NCI-H526 (cell line): ENCODE measurements around the gene HSP90B1.

Source experiments
- DNase-seq, 2 experiments: peaks; one replicate each; lab custom pipeline; 2025; lab: John Stamatoyannopoulos, UW

The HSP90B1 gene

DNA sequence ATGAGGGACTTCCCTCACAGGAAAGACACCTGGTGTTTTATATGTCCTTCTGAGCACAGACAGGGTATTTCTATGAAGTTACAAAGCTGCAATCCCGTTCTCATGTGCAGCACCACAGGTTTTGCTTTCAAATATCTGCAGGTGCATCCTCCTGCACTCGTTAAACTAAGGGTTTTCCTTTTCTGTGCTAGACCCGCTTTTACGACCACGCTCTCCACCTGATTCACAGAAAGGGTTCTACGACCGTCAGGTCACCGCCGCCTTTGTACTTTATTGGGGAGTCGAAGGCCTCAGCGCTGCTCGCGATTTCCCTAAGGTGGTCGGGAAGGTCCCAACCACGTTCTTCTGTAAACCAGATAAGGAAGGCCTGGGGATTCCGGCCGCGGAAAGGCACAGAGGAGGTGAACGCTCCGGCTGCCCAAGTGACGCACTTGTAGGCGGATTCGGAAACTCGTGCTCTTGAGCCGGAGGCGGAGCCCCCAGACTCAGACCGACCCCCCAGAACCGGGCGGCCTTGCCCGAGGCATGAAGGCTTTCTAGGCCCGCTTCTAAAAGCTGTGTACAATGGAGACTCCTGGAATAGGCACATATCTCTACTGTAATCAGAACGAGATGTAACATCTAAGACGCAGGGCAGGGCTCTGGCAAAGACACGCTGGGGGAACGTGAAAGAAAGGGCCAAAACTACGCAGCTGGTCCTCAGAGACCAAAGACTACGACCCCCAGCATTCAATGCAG is 995 bp upstream of the HSP90B1 start:
- DNase-seq: peak; percentile 72 to 94

DNA sequence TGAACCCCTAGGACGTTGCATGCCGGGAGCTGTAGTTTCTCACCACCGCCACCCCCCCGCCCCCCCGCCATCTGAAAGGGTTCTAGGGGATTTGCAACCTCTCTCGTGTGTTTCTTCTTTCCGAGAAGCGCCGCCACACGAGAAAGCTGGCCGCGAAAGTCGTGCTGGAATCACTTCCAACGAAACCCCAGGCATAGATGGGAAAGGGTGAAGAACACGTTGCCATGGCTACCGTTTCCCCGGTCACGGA is 501 bp upstream of the HSP90B1 start:
- DNase-seq: peak in 1 of 2 experiments; percentile 96

DNA sequence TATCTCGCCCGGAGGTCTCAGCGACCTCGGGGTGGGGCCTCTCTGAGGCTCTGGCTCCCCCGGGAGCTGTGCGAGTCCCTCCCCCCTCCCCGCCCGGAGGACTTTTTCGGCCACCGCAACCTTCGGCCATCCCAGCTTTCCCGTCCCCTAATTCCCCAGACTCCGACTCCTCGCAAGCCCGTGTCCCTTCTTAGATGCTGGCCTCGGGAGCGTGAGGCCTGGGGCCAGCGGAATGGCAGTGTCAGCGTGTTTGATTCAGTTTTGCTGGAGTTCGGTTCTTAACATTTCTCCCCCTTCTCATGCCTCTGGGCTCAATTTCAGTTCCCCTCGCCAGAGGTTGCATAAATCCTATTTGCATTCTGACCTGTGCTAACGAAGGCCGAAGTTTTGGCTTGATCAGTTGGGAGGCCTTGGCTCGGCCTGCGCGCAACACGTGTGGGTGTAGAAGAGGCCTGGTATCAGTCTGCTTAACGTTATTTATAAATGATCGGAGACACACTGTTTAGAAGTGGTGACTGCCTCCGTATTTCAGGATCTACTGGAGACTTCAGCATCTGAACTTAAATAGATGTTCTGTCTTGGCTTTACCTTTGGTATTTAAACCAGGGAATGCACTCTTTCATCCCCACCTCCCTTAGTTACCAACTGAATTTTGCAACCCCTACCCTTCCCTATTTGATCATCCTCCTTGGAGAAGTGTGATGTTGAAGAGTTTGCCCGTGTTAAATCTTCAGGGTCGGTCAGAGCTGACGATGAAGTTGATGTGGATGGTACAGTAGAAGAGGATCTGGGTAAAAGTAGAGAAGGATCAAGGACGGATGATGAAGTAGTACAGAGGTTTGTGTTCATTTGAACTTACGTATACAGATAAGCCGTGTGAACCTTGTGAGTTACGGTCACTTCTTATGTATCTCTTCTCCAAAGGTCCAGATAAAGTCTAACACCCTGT is 851 bp downstream of the HSP90B1 start:
- peak in 1 of 2 experiments; percentile 34 for DNase-seq

DNA sequence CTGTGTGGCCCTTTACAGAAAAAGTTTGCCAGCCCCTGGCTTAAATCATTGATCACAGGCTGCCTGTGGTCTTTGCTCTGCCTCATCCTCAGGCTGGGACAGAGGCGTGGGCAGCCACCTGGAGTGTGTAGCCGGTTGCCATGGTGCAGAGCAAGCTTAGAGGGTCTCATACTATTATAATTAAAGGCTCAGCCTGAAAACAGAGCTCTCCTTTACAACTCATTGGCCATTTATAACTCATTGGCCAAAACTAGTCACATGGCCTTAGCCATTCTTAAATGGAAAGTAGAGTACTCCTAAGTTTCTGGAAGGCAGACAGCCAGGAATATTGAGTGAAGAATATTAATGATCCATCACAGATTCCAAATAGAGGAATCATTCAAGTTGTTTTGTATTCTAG is 3.0 kb downstream of the HSP90B1 start:
- DNase-seq: no peak

DNA sequence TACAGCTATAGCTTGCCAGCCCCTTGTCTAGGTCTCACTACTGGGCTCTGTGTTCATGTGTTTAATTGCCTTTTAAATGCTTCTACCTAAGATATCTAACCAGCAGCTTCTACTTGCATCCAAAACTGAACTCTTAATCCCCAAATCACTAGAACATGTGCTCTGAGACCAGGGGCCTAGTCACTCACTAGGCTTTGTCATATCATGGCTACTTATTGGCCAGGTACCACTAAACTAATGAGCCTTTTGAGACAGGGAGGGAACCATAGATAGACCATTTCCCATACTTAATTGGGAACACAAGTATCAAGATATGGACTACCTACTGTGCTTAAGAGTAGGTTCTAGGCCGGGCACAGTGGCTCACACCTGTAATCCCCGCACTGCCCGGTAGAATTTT is 6.5 kb downstream of the HSP90B1 start:
- no peak for DNase-seq

DNA sequence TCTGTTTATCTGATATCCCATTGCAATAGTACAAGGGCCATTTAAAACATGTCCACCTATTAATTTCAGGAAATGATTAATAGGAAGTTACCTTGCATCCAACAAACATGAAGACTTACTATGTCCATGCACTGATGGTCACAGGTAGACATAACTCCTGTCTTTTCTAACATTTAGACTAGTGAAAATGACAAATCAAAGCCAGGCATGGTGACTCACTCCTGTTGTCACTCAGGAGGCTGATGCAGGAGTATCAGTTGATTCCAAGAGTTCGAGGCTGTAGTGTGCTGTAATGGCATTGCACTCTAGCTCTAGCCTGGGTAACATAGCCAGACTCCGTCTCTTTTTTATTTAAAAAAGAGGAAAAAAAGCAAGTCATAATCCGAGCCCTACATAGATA is 14.8 kb downstream of the HSP90B1 start:
- no peak for DNase-seq

DNA sequence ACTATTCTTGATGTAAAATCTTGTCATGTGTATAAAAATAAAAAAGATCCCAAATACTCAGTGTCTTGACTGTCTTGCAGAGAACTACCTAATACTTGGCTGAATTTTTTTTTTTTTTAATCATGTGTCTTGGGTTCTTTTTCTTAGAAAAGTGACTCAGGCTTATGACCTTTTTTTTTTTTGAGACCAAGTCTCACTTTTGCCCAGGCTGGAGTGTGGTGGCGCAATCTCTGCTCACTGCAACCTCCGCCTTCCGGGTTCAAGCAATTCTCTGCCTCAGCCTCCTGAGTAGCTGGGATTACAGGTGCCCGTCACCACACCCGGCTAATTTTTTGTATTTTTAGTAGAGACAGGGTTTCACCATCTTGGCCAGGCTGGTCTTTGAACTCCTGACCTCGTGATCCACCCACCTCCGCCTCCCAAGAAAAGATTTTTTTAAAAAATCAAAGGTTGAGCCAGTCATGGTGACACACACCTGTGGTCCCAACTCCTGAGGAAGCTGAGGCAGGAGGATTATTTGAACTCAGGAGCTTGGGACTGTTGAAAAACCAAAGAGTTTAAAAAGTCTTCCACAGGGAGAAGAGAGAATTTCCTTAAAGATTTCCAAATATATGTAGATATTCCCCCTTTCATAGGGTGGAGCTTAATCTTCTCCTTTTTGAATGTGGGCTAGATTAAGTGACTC is 17.8 kb downstream of the HSP90B1 start:
- no peak for DNase-seq

DNA sequence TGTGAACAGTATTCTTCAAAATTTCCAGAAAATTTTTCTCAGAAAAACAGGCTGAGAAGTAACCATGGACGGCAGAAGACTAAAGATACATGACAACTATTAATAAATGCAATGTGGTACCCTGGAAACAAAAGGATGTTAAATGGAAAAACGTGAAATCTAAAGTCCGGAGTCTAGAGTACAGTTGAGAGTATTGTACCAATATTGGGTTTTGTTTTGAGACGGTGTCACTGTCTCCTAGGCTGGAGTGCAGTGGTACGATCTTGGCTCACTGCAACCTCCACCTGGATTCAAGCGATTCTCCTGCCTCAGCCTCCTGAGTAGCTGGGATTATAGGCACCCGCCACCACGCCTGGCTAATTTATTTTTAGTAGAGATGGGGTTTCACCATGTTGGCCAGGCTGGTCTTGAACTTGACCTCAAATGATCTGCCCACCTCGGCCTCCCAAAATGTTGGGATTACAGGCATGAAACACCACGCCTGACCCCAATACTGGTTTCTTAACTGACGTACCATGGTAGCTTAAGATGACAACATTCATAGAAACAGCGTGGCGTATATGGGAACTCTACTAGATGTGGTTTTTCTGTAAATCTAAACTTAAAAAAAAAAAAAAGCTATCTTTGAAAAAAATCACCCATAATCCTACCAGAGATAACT is 18.7 kb downstream of the HSP90B1 start:
- no peak for DNase-seq

DNA sequence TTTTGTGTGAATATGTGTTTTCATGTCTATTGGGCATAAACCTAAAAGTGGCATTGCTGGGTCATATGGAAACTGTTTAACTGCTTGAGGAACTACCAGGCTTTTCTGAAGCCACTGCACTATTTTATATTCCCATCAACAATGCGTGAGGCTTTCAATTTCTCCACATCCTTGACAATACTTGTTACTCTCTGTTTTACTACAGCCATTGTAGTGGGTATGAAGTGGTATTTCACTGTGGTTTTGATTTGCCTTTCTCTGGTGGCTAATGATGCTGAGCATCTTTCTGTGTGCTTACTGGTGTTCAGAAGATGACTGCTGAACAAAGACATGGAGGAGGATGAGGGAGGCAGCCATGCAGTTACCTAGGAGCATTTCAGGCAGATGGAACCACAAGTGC is 22.3 kb downstream of the HSP90B1 start:
- no peak for DNase-seq

DNA sequence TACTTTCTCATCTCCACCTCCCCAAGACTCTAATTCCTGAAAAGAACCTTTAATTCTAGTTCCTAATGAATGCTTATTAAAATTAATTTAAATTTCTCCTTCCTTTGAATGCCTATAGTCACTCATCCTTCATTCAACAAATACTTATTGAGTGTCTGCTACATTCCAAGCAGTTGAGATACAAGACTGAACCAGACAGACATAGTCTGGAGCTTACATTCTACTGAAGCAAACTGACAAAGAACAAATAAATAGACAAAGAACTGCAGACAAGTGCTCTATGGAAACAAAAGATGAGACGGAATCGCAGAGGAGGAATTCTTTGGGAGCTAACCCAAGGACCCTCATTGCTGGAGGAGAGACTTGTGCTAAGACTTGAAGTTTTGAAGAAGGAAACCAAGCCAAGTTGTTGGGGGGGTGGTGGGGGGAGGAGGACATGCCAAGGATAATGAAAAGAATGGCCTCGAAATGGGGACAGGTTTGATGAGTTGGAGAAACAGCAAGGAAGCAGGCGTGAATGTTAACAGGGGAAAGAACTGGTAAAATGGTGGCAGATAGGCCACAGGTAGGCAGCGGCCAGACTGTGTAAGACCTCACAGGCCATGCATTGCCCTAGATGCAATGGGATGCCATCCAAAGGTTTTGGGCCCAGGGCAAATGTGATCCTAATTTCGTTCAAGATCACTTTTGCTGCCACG is 25.8 kb downstream of the HSP90B1 start:
- DNase-seq: no peak

DNA sequence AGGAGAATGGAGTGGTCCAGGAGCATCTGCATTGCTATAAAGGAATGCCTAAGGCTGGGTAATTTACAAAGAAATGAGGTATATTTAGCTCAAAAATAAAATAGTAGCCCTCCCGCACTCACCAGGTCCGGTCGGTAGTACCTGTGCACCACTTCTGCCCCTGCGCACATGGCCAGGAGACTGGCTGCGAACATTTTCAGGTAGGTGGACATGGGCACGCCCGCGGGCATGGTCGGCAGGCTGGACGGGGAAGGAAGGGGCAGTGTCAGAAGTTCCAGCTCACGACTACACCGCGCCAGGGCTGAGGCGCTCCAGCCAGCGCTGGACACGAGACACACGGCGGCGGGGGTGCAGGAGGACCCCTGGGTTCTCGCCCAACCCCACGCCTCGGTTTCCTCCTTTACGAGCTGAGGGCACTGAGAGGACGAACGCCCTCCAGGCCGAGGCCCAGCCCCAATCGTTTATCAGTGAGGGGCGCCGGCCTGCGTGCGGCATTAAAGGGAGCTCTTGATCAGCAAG is 26.4 kb downstream of the HSP90B1 start:
- DNase-seq: no peak

DNA sequence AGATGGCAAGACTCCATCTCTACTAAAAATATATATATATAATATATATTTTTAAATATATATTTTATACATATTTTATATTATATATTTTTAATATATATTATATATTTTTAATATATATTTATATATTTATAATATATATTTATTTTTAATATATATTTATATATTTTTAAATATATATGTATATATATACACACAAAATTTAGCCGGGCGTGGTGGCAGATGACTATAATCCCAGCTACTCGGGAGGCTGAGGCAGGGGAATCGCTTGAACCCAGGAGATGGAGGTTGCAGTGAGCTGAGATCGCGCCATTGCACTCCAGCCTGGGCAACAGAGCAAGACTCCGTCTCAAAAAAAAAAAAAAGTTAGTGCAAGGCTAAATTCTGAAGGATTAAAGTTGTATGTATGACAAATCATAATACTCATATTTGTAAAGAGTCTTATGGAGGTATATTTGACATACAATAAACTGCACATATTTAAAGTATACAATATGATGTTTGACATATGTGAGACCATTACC is 27.7 kb downstream of the HSP90B1 start:
- no peak for DNase-seq

DNA sequence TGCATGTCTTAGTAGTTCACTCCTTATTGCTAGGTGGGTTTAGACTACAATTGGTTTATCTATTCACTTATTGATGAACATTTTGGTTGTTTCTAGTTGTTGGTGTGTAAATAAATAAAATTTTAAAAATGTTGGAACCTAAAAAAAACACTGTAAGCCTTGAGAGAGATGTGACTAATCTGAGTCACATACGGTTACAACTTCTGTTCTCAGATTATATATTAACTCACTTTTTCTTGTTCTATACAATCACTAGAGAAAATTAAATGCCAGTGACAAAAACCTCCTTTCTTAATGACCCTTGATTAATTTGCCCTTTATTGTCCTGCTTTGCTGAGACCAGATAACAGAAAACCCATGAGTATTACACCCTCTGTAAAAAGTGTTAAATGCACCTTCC is 28.4 kb downstream of the HSP90B1 start:
- DNase-seq: no peak

DNA sequence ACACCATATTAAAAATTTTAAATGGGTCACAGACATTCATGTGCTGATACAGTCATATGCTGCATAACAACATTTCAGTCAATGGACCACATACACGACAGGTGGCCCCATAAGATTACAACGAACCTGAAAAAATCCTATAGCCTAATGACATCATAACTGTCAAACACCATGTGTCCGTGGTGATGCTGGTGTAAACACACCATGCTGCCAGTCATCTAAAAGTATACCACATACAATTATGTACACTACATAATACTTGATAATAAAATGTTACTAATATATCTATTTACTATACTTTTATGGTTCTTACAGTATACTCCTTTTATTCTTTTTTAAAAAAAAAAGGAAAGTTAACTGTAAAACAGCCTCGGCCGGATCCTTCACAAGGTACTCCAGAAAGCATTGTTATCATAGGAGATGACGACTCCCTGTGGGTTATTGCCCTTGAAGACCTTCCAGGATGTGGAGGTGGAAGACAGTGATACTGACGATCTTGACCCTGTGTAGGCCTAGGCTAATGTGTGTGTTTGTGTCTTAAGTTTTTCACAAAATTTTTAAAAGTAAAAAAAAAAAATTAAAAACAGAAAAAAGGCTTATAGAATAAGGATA is 30.5 kb downstream of the HSP90B1 start:
- DNase-seq: no peak

DNA sequence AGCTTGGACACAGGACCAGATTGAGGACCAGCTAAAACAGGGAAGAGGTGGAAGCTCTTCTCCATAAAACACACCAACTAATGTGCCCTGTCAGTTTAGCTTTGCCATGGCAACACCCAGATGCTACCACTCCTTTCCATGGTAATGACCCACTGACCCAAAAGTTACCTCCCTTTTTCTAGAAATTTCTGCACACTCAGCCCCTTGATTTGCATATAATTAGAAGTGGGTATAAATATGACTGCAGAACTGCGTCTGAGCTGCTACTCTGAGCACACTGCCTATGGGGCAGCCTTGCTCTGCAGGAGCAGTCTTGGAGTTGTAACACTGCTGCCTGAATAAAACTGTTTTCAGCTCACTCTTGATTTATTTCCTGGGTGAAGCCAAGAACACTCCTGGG is 32.3 kb downstream of the HSP90B1 start:
- DNase-seq: peak in 1 of 2 experiments; percentile 23

DNA sequence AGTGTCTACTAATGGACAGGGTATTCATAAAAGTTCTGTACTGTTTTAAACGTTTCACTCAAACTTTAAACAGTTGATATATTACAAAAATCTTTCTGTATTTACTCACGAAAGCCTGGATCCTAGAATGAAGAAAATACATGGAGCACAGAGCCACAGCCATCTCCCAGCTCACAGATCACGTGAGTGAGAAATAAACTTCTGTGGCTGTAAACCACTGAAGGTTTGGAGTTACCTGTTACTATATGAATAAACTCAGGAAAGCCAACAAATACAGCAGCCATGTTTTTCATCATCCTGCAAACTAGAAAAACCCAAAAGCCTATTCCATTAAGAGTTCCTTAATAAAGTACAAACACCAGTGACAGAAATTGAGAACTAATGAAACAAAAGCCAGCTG is 34.6 kb downstream of the HSP90B1 start:
- no peak for DNase-seq

DNA sequence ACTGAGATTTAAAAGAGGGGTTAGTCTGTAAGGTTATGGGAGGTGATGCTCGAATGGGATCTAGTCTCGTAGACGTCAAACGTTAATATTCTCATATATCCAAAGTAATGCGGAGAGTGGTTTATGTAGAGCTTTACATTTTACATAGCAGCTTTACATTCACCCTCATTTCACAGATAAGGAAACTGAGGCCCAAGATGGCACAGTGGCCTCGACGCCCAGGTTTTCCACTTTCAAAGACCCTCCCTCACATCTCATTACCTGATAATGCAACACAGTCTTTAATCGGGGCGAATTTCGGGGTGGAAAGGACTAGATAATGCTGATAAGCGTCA is 35.0 kb downstream of the HSP90B1 start:
- no peak for DNase-seq

DNA sequence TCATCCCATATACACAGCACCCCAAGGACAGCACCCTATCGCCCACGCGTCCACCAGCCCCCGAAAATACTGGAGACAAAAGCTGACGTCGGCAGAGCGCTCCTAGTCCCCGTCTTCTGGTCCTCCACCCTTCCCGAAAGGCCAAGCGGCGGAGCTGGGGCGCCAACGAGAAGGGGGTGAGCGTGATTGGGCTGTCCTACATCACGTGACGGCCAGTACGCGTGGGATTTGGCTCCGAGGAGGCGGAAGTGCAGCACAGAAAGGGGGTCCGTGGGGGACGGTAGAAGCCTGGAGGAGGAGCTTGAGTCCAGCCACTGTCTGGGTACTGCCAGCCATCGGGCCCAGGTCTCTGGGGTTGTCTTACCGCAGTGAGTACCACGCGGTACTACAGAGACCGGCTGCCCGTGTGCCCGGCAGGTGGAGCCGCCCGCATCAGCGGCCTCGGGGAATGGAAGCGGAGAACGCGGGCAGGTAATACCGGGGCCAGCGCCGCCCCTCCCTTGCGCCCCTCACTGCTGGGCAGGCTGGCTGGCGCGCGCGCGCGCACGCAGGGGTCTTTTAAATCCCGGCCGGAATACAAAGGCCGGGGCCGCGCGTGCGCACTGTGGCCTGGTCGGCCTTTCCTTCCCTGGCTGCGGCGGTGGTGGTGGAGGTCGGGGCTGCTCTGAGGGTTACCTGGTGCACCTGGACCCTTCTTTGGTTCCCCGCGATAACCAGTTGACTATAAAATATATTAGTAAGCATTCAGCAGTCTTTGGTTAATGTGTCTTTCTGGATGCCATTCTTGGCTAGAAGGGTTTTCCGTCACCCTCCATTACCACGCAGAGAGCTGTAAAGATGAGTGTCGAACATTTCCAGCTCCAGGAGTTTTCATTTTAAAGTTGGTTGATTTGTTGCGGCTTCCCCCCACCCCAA is 35.6 kb downstream of the HSP90B1 start, which contains the start of gene TDG:
Gene TDG (plus strand): TSS at position 283 of the 915 bp plus-strand sequence. CDS start 166 bp downstream, at position 449.
- peak; percentile 98 to 99 for DNase-seq

DNA sequence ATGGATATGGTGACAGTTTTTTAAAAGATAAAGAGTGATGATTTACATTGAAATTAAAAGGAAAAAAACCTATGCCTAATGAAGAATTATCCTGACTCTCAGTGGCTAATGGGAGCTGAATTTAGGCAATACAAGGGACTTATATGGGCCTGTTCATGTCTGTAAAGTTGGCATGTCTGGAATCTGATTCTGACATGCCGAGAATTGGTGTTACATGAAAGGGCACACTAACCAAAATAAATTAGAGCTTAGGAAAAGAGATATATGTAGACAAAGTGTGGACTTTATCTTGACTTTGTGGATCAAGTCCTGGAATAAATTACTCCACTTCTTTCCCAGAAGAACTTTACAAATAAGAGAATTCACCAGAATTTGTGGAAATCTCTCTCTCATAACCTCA is 36.5 kb downstream of the HSP90B1 start:
- DNase-seq: no peak

DNA sequence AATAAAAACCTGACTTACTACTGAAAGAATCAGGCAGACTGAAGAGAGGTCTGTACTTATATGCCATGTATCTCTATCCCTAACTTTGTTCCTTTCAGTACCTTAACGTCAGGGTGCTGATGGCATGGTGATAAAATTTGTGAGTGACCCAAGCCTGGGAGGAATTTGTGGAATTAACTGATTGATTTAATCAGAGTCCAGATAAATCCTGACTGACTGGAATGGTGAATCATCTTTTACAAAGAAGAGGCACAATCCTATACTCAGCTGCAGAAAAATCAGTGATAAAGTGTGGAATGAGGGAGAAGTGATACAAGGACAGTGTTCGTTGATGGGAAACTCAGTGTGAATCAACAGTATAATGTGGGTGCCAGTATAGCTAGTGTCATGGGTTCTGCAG is 39.2 kb downstream of the HSP90B1 start:
- no peak for DNase-seq
